NB4 (cell line): ENCODE results near the gene LYRM1.

Source experiments
- CTCF ChIP-seq: IDR thresholded peaks from one replicate; pipeline ENCODE4 v1.5.1; 2012; ENCODE audit warnings: low read depth, low read length
- MYC ChIP-seq: IDR thresholded peaks from 2 replicates; pipeline ENCODE4 v1.6.1; 2011; ENCODE audit warnings: low read depth, low read length

GRCh38 chr16:20867585-20867984, 33.0 kb upstream of the LYRM1 start:
- no peak for TF ChIP-seq CTCF
- TF ChIP-seq MYC, result no peak
